Choroid plexus epithelial cell (primary cell): ENCODE results near the gene PLCD4.

Source experiments
- DNase-seq: peaks from one replicate; pipeline ENCODE4 v3.0.0-alpha.2; 2010; ENCODE audit warnings: low read depth
- H3K4me3 ChIP-seq: 2 replicates; pipeline ENCODE4 v1.5.1; 2011; ENCODE audit warnings: low read depth, mild to moderate bottlenecking, control low read depth, low read length, moderate library complexity
- TF ChIP-seq, protein P1 (sequence below): conservative IDR thresholded peaks from 2 replicates; pipeline ENCODE4 v1.5.1; 2011; ENCODE audit warnings: low read depth, mild to moderate bottlenecking, control low read depth, inconsistent platforms, low read length, moderate library complexity

The PLCD4 gene

DNA sequence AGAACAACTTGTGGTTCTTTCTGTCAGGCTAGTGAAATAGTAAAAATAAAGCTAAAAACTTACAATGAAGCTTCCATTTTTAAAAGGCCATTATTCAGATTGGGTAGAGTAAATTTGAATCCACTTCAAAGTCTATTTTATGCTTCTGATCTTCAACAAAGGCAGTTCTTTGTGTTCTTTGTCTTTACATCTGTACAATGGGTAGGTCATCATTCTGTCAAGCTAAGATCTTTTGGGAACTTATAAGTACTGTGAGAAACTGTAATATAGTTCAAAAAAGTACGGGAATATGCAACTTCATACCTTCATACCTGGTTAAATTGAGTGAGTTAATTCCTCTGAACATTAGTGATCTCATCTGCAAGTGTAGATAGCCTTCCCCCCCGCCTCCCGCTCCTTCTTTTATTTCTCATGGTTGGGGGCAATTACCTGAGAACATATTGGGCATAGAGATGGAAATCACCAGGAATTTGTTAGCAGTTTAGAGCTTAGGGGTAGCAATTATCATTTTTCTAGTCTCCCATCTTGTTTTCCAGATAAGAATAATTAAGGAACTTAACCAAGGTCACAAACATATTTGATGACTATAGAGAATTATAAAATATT, 29.3 kb upstream of the PLCD4 start:
- H3K4me3 ChIP-seq = no peak overlapping the region
- TF ChIP-seq, protein P1, sequence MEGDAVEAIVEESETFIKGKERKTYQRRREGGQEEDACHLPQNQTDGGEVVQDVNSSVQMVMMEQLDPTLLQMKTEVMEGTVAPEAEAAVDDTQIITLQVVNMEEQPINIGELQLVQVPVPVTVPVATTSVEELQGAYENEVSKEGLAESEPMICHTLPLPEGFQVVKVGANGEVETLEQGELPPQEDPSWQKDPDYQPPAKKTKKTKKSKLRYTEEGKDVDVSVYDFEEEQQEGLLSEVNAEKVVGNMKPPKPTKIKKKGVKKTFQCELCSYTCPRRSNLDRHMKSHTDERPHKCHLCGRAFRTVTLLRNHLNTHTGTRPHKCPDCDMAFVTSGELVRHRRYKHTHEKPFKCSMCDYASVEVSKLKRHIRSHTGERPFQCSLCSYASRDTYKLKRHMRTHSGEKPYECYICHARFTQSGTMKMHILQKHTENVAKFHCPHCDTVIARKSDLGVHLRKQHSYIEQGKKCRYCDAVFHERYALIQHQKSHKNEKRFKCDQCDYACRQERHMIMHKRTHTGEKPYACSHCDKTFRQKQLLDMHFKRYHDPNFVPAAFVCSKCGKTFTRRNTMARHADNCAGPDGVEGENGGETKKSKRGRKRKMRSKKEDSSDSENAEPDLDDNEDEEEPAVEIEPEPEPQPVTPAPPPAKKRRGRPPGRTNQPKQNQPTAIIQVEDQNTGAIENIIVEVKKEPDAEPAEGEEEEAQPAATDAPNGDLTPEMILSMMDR = no peak
- no peak for DNase-seq

DNA sequence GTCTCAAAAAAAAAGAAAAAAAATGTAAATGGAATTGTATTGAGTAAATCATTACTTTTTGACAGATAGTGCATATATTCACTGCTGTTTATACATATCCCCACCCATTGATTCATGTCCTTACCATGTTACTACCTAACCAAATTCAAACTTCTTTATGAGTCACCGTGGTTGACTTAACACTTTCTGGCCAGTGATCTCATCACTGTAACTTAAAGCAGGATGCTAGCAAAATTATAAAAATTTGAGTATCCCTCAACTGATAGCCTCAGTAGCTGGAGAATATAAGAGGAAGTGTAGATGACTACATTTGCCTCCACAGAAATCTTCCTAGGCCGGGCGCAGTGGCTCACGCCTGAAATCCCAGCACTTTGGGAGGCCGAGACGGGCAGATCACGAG, 25.6 kb upstream of the PLCD4 start:
- peak; percentile 59 for DNase-seq
- H3K4me3 ChIP-seq = no peak overlapping the region
- TF ChIP-seq, protein P1 = no peak

DNA sequence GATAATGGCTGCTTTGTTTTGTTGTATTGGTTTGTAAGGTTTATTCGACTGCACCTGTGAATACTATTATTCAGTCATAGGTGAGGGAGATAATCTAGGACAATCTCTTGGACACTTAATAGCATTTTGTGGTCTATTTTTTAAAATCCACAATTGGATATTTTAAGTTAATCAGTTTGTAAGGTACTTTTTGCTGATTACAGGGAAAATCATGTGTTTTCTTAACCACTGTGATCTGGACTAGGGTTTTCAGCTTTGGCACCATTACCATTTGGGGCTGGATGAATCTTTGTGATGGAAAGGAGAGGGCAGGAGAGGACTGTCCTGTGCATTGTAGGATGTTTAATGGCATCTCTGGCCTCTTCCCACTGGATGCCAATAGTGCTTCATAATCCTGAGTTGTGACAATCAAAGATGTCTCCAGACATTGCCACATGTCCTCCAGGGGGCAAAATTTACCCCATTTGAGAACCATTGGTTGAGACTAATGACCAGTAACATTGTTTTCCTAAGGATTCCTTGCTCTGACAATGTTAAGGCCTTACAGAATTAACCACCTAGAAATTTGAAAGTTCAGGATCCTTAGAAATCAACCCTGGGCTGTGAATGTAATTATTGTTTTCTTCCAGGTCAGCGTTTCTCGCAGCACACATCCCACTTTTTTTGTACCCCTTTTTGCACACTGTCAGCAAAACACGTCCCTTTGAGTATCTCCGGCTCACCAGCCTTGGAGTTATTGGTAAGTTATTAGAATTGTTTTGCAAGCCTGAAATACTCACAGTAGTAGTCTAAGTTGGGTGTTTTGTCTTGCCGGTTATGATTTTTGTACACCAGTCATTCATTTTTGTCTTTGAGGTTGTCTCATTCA, 23.5 kb upstream of the PLCD4 start:
- no peak overlapping the region for H3K4me3 ChIP-seq
- TF ChIP-seq, protein P1 = no peak
- DNase-seq = no peak

DNA sequence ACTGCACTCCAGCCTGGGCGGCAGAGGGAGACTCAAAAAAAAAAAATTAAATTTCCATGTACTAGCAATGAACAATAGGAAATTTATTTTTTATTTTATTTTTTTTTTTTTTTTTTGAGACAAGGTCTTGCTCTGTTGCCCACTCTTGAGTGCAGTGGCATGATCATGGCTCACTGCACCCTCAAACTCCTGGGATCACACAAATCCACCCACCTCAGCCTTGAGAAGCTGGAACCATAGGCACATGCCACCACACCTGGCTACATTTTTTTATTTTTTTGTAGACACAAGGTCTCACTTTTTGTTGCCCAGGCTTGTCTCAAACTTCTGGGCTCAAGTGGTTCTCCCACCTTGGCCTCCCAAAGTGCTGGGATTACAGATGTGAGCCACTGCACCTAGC, 22.2 kb upstream of the PLCD4 start:
- TF ChIP-seq, protein P1 = no peak
- no peak overlapping the region for H3K4me3 ChIP-seq
- DNase-seq = no peak

DNA sequence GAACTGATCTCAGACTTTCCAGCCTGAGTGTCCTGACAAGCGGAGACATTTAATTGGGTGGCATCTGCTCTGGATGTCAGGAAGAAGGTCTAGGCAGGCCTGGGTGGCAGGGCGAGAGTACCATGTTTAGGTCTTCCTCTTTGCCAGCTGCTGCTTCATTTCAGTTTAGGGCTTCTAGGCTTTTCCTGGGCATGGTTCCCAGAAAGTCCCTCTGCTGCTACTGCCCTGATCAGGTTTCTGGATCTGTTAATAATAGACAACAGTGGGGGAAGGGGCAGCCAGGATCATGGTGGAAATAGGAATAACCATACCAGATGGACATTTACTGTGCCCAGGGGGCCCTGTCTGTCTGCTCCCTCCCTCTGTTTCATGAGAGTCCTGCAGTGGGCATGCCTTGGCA, 2.3 kb upstream of the PLCD4 start:
- H3K4me3 ChIP-seq = no peak overlapping the region
- TF ChIP-seq, protein P1 = no peak
- DNase-seq = peak; percentile 58

DNA sequence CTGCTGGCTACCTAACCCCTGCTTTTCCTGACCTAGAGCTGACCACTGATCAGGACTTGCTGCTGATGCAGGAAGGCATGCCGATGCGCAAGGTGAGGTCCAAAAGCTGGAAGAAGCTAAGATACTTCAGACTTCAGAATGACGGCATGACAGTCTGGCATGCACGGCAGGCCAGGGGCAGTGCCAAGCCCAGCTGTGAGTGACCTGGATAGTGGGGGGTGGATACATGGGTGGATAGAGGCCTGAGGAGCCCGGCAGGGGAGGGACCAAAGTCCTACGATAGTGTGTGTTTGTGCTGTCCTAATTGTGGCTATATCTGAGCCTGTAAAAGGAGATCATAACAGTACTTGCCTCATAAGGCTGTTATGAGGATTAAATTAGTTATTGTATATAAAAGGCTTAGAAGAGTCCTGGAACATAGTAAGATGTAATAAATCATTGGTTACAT, 8.2 kb downstream of the PLCD4 start:
- no peak overlapping the region for H3K4me3 ChIP-seq
- TF ChIP-seq, protein P1 = no peak
- no peak for DNase-seq
